ENCODE results near the gene SON. TPM values are rescaled to one million over a fixed set of nuclear protein-coding genes. Genes with fewer than 3 reads are reported as not detected.
"Not testable (repeated sequence)": the region's sequence is repeated elsewhere in the genome, so short reads cannot be mapped to it uniquely, and the experiment has no call there.

SON gene, protein sequence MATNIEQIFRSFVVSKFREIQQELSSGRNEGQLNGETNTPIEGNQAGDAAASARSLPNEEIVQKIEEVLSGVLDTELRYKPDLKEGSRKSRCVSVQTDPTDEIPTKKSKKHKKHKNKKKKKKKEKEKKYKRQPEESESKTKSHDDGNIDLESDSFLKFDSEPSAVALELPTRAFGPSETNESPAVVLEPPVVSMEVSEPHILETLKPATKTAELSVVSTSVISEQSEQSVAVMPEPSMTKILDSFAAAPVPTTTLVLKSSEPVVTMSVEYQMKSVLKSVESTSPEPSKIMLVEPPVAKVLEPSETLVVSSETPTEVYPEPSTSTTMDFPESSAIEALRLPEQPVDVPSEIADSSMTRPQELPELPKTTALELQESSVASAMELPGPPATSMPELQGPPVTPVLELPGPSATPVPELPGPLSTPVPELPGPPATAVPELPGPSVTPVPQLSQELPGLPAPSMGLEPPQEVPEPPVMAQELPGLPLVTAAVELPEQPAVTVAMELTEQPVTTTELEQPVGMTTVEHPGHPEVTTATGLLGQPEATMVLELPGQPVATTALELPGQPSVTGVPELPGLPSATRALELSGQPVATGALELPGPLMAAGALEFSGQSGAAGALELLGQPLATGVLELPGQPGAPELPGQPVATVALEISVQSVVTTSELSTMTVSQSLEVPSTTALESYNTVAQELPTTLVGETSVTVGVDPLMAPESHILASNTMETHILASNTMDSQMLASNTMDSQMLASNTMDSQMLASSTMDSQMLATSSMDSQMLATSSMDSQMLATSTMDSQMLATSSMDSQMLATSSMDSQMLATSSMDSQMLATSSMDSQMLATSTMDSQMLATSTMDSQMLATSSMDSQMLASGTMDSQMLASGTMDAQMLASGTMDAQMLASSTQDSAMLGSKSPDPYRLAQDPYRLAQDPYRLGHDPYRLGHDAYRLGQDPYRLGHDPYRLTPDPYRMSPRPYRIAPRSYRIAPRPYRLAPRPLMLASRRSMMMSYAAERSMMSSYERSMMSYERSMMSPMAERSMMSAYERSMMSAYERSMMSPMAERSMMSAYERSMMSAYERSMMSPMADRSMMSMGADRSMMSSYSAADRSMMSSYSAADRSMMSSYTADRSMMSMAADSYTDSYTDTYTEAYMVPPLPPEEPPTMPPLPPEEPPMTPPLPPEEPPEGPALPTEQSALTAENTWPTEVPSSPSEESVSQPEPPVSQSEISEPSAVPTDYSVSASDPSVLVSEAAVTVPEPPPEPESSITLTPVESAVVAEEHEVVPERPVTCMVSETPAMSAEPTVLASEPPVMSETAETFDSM (N-terminal part only)
- 258 TPM for total RNA-seq
- long read RNA-seq, full-length matches to known transcripts = 5 of 88 reads
- long read RNA-seq, partial matches to known transcripts = 22 of 88 reads
- long read RNA-seq, other reads (novel, unspliced or antisense) = 61 of 88 reads

DNA sequence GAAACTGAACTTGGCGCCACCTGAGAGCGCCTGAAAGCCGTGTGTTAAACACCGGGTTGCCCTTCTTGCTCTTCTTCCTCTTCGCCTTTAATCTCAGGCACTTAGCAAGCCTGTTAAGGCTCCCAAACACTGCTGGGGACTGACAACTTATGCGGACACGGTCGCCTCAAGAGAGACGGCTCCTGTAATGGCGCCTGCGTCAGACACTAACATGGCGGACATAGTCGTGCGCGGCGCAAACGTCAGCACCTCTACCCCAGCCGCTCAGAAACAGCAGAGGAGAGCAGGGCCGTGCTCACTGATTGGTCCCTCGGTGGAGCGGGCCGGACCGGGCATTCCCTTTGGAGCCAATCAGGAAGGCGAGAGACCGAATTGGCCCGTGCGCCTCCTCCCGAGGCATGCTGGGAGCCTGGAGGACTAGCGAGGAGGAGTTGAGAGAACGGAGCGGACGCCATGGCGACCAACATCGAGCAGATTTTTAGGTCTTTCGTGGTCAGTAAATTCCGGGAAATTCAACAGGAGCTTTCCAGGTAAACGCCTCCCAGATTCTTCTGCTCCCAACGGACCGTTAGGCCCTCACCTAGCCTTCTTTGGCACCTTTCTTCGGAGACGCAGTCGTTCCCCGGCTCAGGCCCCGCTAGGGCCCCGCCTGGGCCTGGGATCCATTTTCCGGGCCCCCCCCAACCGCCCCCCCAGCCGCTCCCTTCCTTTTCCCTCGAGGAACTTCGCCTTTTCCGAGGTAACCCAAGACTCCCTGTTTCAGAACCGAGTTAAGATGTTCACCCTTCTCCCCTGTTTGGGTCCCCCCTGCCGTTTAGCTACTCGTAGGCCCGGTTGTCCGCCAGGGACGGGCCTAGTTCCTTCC is at the start of gene SON:
SON (plus strand) TSS at position 399 of the 865 bp plus-strand sequence; CDS start at position 454, 55 bp downstream.
- DNase-seq (ENCODE audit: low spot score) = peak; percentile 99

DNA sequence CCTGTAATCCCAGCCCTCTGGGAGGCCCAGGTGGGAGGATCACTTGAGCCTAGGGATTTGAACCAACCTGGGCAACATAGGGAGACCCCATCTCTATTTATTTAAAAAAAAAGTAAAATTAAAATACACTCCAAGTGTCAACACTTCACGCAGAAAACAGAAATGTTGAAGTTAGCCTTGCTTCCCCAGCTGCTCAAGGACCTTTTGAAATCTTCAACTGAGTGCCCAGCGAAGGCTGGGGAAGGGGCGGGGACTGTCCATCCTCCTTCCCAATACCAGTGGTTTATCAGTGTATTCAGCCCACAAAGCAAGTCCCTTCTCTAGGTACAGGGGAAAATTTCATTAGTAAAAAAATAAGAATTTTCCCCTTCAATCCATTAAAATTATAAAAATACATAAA is 49.1 kb upstream of the SON start:
- DNase-seq (ENCODE audit: low spot score) = no peak

DNA sequence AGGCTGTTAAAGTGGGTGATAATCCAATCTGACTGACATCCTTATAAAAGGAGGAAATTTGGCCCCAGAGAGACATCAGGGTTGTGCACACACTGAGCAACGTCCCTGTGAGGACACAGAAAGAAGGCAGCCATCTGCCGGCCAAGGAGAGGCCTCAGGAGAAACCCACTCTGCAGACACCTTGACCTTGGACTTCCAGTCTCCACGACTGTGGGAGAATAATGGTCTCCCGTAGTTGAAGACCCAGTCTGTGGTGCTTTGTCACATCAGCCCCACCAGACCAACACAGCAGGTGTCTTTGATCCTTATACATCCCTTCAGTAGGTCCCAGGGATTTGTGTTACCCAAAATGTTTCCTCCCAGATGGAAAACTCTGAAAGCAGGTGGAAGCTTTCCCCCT is 47.1 kb upstream of the SON start:
- no peak for DNase-seq (ENCODE audit: low spot score)

DNA sequence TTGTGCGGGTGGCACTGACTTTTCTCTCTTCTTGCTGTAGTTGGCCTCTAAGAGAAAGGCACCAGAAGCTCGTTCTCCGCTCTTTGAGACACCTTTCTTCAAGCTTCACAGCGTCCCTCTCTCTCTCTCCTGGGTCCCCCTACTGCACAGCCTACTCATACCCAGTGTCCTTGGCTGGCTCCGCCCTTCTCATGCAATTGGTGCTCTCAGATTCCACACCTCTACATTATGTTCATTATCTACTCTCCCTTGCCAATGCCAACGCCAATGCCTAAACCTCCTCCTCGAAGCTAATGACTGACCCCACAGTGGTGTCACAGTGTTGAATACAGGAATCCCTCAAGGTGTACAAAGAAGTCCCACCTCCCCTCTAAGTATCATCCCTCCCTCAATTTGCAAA is 46.5 kb upstream of the SON start:
- no peak for DNase-seq (ENCODE audit: low spot score)

DNA sequence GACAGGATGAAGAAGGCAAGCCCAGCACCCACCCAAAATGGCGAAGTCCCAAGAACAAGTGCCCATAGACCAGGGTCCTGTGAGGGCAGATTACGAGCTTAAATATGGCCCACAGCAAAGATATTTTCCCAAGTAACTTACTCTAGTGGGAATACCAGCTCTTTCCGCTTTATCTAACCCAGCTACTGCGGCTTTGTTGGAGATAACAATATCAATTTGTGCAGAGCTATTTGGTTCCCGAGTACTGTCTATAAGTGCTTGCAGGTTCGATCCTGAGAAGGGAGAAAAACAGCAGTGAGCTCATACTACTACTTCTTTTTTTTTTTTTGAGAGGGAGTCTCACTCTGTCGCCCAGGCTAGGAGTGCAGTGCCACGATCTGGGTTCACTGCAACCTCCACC is 37.0 kb upstream of the SON start:
- no peak for DNase-seq (ENCODE audit: low spot score)

DNA sequence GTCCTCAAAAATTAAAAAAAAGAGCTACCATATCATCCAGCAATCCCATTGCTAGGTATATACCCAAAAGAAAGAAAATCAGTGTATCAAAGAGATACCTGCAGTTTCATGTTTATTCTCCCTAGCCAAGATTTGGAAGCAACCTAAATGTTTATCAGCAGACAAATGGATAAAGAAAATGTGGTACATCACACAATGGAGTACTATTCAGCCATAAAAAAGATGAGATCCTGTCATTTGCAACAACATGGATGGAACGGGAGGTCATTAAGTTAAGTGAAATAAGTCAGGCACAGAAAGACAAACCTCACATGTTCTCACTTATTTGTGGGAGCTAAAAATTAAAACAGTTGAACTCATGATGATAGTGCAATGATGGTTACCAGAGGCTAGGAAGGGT is 35.8 kb upstream of the SON start:
- not testable (repeated sequence) for DNase-seq (ENCODE audit: low spot score)

DNA sequence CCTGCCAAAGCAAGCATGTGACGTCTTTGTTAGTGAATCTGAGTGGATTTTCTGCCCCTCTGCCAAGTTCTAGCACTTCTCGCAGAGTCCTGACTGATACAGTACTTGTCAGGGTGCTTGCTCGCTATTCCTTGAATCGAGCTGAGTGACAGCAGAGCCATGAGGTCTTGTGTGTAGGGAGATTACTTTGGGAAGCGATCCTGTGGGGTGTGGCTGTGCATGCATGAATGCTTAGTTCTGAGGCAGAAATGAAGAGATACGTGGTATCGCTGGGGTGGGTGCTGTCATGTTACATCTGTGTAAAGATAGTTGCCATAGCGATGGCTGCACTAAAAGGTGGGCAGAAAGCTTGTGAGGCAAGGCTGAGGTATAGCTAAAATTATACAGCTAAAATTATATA is 32.0 kb upstream of the SON start:
- no peak for DNase-seq (ENCODE audit: low spot score)

DNA sequence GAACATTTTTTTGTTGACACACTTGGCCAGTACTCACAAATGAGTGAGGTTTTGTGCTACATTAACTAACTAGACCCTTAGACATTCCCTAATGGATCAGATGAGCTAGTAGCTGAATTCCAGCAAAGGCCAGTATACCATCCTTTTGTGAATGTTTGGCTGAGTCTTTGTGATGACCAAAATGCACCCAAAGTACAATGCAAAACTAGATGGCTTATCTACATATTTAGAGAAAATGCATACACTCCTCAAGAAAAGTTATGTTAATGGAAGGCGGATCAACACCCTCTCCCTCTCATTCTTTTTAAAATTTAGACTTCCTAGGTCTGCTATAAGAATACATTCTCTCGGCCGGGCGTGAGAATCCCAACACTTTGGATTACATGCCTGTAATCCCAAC is 31.2 kb upstream of the SON start:
- DNase-seq (ENCODE audit: low spot score) = no peak

DNA sequence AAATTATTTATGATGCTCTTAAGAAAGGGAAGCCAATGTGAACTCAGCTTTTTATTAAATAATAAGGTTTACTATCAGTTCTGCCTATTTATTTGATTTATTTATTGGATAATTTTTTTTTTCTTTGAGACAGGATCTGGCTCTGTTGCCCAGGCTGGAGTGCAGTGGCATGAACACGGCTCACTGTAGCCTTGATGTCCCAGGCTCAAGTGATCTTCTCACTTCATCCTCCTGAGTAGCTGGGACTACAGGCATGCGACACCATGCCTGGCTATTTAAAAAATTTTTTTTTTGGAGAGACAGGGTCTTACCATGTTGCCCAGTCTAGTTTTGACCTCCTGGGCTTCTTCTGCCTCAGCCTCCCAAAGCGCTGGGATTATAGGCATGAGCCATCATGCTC is 30.4 kb upstream of the SON start:
- DNase-seq (ENCODE audit: low spot score) = no peak

DNA sequence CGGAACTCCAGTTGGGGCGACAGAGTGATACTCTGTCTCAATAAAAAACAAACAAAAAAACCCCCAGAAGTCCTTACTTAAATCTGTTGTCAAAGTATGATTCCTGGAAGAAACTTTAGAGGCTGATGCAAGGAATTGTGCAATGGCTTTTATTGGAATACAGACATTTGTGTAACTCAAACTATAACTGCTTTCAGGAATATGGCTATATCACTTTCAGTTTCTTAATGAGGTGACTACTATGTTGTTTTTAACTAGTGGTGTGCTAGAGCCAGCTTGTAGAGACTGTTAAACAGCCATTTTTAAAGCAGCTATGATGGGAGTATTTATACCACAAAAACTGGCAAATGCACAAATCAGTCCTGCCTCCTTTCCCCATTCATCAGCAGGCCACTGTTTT is 28.6 kb upstream of the SON start:
- DNase-seq (ENCODE audit: low spot score) = no peak

DNA sequence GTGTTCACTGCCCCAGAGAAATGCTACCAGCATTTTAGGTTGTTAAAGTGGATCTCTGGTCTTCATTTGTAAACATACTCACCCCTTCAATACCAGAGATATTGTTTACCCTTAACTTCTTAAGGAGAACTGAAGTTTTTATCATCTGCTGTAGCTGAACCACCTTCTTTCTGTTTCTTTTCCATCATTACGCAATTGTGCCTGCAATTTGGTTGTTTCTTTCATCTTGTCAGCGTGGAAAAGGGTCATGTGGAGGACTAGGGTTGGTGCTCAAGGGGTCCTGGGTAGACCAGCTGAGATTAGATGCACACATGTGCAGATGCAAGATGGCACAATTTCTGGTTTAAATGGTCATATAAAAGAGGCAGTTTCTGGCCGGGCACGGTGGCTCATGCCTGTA is 23.9 kb upstream of the SON start:
- no peak for DNase-seq (ENCODE audit: low spot score)

DNA sequence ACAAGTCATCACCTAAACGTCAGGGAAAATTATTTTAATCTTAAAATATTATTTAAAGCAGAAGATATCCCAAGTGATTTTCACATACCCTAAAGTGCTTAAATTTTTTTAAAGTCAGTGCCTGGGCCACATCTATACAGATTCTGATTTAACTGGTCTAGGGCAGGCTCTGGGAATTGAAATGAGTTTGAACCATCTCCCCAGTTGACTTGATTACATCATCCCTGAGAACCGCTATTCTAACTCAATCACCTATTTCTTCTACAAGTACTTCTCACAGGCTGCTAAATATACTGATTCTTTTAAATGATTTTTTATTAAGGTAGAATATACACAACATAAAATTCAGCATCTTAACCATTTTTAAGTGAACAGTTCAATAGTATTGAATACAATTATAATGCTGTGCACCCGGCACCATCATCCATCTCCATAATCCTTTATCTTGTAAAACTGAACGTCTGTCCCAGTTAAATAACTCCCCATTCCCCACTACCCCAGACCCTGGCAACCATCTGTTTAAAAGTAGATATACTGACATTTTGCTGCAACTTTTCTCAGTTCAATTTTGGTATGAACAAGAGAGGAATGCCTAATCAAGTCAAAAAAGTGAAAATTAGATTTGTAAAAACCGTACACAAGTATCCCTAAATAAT is 20.4 kb upstream of the SON start:
- no peak for DNase-seq (ENCODE audit: low spot score)

DNA sequence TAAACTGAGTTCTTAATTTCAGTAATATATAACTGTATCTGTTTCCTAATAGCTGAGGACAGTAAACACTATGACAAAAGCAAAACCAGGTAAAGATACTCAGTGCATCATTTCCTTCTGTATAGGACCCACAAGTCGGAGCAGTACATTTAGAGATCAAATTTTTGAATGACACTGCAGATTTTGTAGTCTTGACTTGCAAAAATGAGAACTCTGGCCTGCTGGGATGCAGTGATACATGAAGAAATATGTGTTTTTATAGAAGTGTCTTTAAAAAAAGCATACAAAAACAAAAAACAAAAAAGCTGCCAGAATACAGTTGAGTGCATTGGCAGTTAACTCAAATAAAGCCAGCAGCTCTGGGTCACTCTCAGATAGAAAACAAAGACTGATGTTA is 19.9 kb upstream of the SON start:
- no peak for DNase-seq (ENCODE audit: low spot score)

DNA sequence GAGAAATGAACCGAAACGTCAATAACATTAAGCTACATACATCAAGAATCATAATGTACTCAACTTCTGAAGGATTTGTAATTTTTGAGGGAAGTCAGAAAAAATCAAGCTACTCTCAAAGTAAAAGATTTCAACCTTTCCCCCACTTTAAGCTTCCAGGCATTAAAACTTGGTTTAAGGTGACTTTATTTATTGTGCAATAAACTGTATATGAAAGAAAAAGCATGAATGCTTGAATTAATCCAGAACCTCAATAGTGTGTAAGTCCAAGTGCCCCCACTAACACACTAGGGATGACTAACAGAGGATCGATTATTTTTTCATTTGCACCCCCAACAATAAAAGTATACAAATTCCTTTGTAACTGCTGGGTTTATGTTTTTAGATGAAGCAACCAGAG is 11.8 kb upstream of the SON start:
- DNase-seq (ENCODE audit: low spot score) = no peak

DNA sequence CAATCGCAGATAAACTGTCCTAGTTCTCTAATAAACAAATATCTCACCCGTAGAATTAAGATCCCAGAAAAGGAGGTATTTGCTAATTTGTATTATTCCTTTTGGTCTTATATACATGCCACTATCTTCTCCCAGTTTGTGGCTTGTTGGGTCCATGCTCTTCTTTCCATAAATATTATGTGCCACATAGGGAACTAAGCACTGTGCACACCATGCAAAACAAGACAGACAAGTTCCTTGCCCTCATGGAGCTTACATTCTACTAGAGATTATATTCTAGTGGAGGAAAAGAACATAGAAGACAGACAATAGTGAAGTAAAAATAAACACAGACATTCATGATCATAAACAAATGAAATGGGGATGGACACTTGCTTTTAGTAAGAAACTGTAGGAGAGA is 5.6 kb upstream of the SON start:
- no peak for DNase-seq (ENCODE audit: low spot score)

DNA sequence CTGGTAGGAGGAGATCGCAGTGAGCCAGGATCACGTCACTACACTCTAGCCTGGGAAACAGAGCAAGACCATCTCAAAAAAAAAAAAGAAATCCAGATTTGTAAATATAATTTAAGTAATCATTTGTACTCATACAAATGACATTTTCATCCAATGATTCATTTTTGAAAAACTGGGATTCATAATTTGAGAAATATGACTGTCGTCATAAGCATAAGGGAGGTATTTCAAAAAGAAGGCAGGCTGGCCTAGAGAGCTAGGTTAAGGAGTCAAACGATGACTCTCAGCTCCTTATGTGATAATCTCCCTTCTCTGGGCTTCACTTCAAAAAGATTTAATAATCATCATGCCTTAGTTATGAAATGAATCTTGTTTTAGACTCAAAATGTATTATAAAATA is 3.2 kb upstream of the SON start:
- DNase-seq (ENCODE audit: low spot score) = no peak

DNA sequence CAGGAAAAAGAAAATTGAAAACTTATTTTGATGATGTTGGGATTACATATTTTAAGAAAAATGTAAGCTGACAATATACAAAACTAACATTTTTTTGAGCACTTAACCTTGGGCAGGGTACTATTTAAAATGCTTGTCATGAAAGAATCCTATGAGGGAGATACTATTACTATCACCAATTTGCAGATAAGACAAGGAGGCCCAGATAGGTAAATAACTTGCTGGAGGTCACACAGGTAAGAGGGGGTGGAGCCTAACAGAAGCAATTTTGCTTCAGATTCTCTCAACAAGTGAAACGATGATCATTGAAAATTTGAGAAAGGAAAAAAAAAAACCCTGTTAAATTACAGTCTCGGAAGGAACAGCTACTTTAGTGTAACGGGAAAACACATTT is 2.1 kb upstream of the SON start:
- DNase-seq (ENCODE audit: low spot score) = no peak

DNA sequence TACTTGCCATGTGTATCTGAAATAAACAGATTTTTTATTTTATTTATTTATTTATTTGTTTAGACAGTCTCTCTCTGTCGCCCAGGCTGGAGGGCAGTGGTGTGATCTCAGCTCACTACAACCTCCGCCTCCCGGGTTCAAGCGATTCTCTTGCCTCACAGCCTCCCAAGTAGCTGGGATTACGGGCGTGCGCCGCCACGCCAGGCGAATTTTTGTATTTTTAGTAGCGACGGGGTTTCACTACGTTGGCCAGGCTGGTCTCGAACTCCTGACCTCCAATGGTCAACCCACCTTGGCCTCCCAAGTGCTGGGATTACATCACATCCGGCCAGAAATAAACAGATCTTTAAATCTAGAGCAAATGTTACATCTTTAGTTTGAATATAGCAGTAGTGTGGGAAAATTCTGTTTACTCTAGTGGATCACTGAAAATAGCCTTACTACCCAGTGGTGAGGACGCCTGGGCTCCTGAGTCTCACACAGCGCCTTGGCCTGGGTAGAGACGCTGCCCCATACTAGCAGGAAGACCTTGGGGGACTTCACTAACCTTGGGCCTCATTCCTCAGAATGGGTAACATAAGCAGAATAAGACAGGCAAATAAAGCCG is 1.6 kb upstream of the SON start:
- no peak for DNase-seq (ENCODE audit: low spot score)
